DMS53 treated with DMSO at 0.1 percent for 48 hours (cell line): ENCODE results near the gene MEF2D.

ENCODE experiments used
- DNase-seq: peaks from one replicate; lab custom pipeline; 2025; ENCODE audit not compliant: unreplicated experiment; lab: John Stamatoyannopoulos, UW

The MEF2D gene

GRCh38 chr1:156471496-156472490, 28.8 kb downstream of the MEF2D start:
- peak; percentile 98 for DNase-seq

- no peak for DNase-seq
These were observed 30.1 kb downstream of the MEF2D start for GRCh38 chr1:156470473-156470872.

GRCh38 chr1:156468693-156469345, 31.8 kb downstream of the MEF2D start:
- DNase-seq: no peak

GRCh38 chr1:156467906-156468305, 32.7 kb downstream of the MEF2D start:
- DNase-seq: no peak

- no peak for DNase-seq
These were observed 33.2 kb downstream of the MEF2D start for GRCh38 chr1:156467385-156467784.

- no peak for DNase-seq
These were observed 34.7 kb downstream of the MEF2D start for GRCh38 chr1:156465747-156466365.

GRCh38 chr1:156464825-156465452, 35.6 kb downstream of the MEF2D start:
- DNase-seq: no peak

- DNase-seq: no peak
These were observed 36.2 kb downstream of the MEF2D start for GRCh38 chr1:156464335-156464734.

- DNase-seq: no peak
These were observed 36.7 kb downstream of the MEF2D start for GRCh38 chr1:156463874-156464273.

- no peak for DNase-seq
These were observed 37.4 kb downstream of the MEF2D start for GRCh38 chr1:156462954-156463795.

- DNase-seq: no peak
These were observed 38.6 kb downstream of the MEF2D start for GRCh38 chr1:156461781-156462647.

GRCh38 chr1:156461109-156461508, 39.5 kb downstream of the MEF2D start:
- no peak for DNase-seq

- no peak for DNase-seq
These were observed 40.0 kb downstream of the MEF2D start for GRCh38 chr1:156460525-156460924.

- no peak for DNase-seq
These were observed 42.4 kb downstream of the MEF2D start for GRCh38 chr1:156458181-156458503.

GRCh38 chr1:156456625-156457465, 43.7 kb downstream of the MEF2D start:
- DNase-seq: peak; percentile 98

GRCh38 chr1:156455362-156455761, 45.2 kb downstream of the MEF2D start:
- DNase-seq: no peak

- DNase-seq: no peak
These were observed 47.7 kb downstream of the MEF2D start for GRCh38 chr1:156452907-156453306.

- no peak for DNase-seq
These were observed 48.9 kb downstream of the MEF2D start for GRCh38 chr1:156451505-156452160.
